Measurements from ENCODE around the gene CTBP2. TPM values are rescaled to one million over a fixed set of nuclear protein-coding genes. Genes with fewer than 3 reads are reported as not detected.

Gene CTBP2
- total RNA-seq, 4 donors from 2014 or later: 92.4 to 136 (median 125) TPM

- WGBS, 2 donors: 41 to 52% methylated on average over 8 of the region's 8 CpGs
- no peaks in the 10 kb centered on the region for H3K36me3 ChIP-seq
- H3K27ac ChIP-seq: peak overlapping the region in 1 of 3 donors; percentile 2
- TF ChIP-seq POLR2A (IDR thresholded peaks at IDR 0.05) (no peak), CTCF (IDR thresholded peaks at IDR 0.05) (peak in 5 of 6 experiments; percentile 16 to 64 (median 46))
- intact Hi-C loops (cut with DNase I): no loop called here
- no peak overlapping the region for H3K4me3 ChIP-seq (replicated peaks in 1 of 3)
- no peaks in the 10 kb centered on the region for H3K27me3 ChIP-seq
- no peaks in the 10 kb centered on the region for H3K9me3 ChIP-seq
- H3K4me1 ChIP-seq: peaks cover 53 to 62% of the 10 kb centered on the region in 2 donors
- peak; percentile 78 to 84 for DNase-seq
Measured at GRCh38 chr10:125038637-125039036, 121.7 kb downstream of the CTBP2 start.

GRCh38 chr10:125037145-125037877 lies 123.1 kb downstream of the CTBP2 start:
- WGBS, 2 donors: 86 to 93% methylated on average over 8 of the region's 8 CpGs
- Histone ChIP-seq H3K9me3 (no peaks in the 10 kb centered on the region), H3K4me3 (replicated peaks in 1 of 3) (no peak overlapping the region), H3K27me3 (no peaks in the 10 kb centered on the region), H3K27ac (no peak overlapping the region), H3K4me1 (peaks cover 43 to 55% of the 10 kb centered on the region in 2 donors), H3K36me3 (no peaks in the 10 kb centered on the region)
- no peak for TF ChIP-seq POLR2A (IDR thresholded peaks at IDR 0.05)
- TF ChIP-seq CTCF (IDR thresholded peaks at IDR 0.05): no peak
- no peak for DNase-seq
- intact Hi-C loops (cut with DNase I): no loop called here

GRCh38 chr10:125035588-125036295 lies 124.6 kb downstream of the CTBP2 start:
- Histone ChIP-seq H3K4me1 (peaks cover 45 to 53% of the 10 kb centered on the region in 2 donors), H3K27me3 (no peaks in the 10 kb centered on the region), H3K9me3 (no peaks in the 10 kb centered on the region), H3K4me3 (replicated peaks in 1 of 3) (no peak overlapping the region), H3K36me3 (no peaks in the 10 kb centered on the region), H3K27ac (no peak overlapping the region)
- WGBS, 2 donors: 78 to 82% methylated on average over 7 of the region's 7 CpGs
- DNase-seq: no peak
- intact Hi-C loops (cut with DNase I): no loop called here
- no peak for TF ChIP-seq CTCF (IDR thresholded peaks at IDR 0.05)
- no peak for TF ChIP-seq POLR2A (IDR thresholded peaks at IDR 0.05)

GRCh38 chr10:125035136-125035535 lies 125.2 kb downstream of the CTBP2 start:
- peaks cover 42 to 56% of the 10 kb centered on the region in 2 donors for H3K4me1 ChIP-seq

More at GRCh38 chr10:125035136-125035535, 125.2 kb downstream of the CTBP2 start:
- DNase-seq: no peak
- no peak for TF ChIP-seq CTCF (IDR thresholded peaks at IDR 0.05)
- TF ChIP-seq POLR2A (IDR thresholded peaks at IDR 0.05): no peak
- no peaks in the 10 kb centered on the region for H3K27me3 ChIP-seq
- no peaks in the 10 kb centered on the region for H3K9me3 ChIP-seq
- 62 to 66% methylated on average over 11 of the region's 11 CpGs for WGBS, 2 donors
- intact Hi-C loops (cut with DNase I): no loop called here
- H3K36me3 ChIP-seq: no peaks in the 10 kb centered on the region
- H3K27ac ChIP-seq: no peak overlapping the region
- H3K4me3 ChIP-seq (replicated peaks in 1 of 3): no peak overlapping the region

All from thyroid gland (tissue), 4 donors.